GM18505 (cell line): ENCODE data around the gene MYO1D.

Experiments used
- ATAC-seq: cut with Tn5 transposase; IDR thresholded peaks from one replicate; pipeline ENCODE4 v1.9.1; 2021; ENCODE audit not compliant: unreplicated experiment
- POLR2A ChIP-seq: IDR thresholded peaks from 4 replicates; pipeline ENCODE4 v1.6.1; 2011; ENCODE audit warnings: borderline replicate concordance; ENCODE audit not compliant: insufficient read depth, insufficient read length; ENCODE audit errors: extremely low read depth

MYO1D gene

GRCh38 chr17:32601866-32602265, 275.1 kb downstream of the MYO1D start:
- no peak for ATAC-seq
- TF ChIP-seq POLR2A: no peak

- ATAC-seq: no peak
- TF ChIP-seq POLR2A: no peak
Measured at GRCh38 chr17:32596628-32597027, 280.3 kb downstream of the MYO1D start.

- no peak for TF ChIP-seq POLR2A
- ATAC-seq: no peak
Measured at GRCh38 chr17:32596206-32596605, 280.7 kb downstream of the MYO1D start.

GRCh38 chr17:32593003-32593402, 283.9 kb downstream of the MYO1D start:
- TF ChIP-seq POLR2A: no peak
- ATAC-seq: no peak

- ATAC-seq: no peak
- no peak for TF ChIP-seq POLR2A
Measured at GRCh38 chr17:32591405-32591804, 285.5 kb downstream of the MYO1D start.

- TF ChIP-seq POLR2A: no peak
- ATAC-seq: no peak
Measured at GRCh38 chr17:32590974-32591373, 285.9 kb downstream of the MYO1D start.

- ATAC-seq: no peak
- no peak for TF ChIP-seq POLR2A
Measured at GRCh38 chr17:32588982-32589381, 287.9 kb downstream of the MYO1D start.

GRCh38 chr17:32588135-32588534, 288.8 kb downstream of the MYO1D start:
- no peak for TF ChIP-seq POLR2A
- ATAC-seq: no peak

- no peak for TF ChIP-seq POLR2A
- no peak for ATAC-seq
Measured at GRCh38 chr17:32586666-32587065, 290.3 kb downstream of the MYO1D start.

GRCh38 chr17:32584792-32585191, 292.1 kb downstream of the MYO1D start:
- no peak for TF ChIP-seq POLR2A
- no peak for ATAC-seq

GRCh38 chr17:32583053-32583452, 293.9 kb downstream of the MYO1D start:
- ATAC-seq: no peak
- no peak for TF ChIP-seq POLR2A

GRCh38 chr17:32575852-32576251, 301.1 kb downstream of the MYO1D start:
- no peak for TF ChIP-seq POLR2A
- no peak for ATAC-seq

- ATAC-seq: no peak
- TF ChIP-seq POLR2A: no peak
Measured at GRCh38 chr17:32570081-32570396, 306.9 kb downstream of the MYO1D start.

- ATAC-seq: no peak
- no peak for TF ChIP-seq POLR2A
Measured at GRCh38 chr17:32569171-32570080, 307.5 kb downstream of the MYO1D start.
